Measurements from ENCODE around the gene NGEF.

NGEF gene

GRCh38 chr2:232833830-232834229 is 179.2 kb downstream of the NGEF start:
- no peak for DNase-seq (ENCODE audit: low read depth)

DNA sequence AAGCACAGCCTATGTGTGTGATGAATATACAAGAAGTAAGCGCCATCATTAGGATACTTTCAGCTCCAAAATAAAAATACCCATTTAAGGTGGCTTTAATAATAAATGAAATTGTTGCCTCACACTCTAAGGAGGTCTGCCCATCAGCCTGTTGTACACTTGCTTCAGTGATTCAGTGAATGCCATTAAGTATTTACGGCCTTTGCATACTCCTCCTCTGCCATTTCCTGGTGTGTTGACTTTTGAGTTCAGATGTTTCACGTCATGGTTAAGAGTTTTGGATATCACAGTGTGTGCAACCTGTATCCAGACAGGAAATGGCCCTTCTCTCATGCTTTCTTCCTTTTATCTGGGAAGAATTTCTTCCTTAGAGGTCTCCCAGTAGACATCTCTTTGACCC is 181.6 kb downstream of the NGEF start:
- DNase-seq (ENCODE audit: low read depth), result no peak

DNA sequence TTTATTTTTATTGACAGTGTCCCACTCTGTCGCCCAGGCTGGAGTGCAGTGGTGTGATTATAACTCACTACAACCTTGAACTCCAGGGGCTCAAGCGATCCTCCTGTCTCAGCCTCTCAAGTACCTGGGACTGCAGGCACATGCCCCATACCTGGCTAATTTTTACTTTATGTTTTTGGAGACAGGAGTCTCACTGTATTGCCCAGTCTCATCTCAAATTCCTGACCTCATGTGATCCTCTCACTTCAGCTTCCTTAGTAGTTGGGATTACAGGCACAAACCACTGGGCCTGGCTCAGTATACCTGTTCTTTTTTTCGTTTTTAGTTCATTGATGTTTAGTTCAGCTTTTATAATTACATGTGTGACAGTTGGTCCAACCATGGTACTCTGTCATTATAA is 183.1 kb downstream of the NGEF start:
- no peak for DNase-seq (ENCODE audit: low read depth)
